Mucosa of rectum (tissue), 2 donors: ENCODE results near the gene SEMA4D.
A peak's percentile ranks its signal among the peaks of the same experiment; 100 is the strongest.

Experiments used
- H3K27ac ChIP-seq, 2 donors: one replicate each; pipeline ENCODE4 v1.7.0; 2013; ENCODE audit warnings: inconsistent platforms in 2 of 2, low read depth in 2 of 2, low read length in 2 of 2
- H3K27me3 ChIP-seq, 2 donors: one replicate each; pipeline ENCODE4 v1.7.0; 2013; ENCODE audit warnings: low read length in 2 of 2; ENCODE audit not compliant: control insufficient read depth in 2 of 2, insufficient read depth in 2 of 2
- H3K36me3 ChIP-seq, 2 donors: one replicate each; pipeline ENCODE4 v1.7.0; 2013; ENCODE audit warnings: low read length in 2 of 2; ENCODE audit not compliant: control insufficient read depth in 2 of 2, insufficient read depth in 2 of 2
- H3K4me1 ChIP-seq, 2 donors: one replicate each; pipeline ENCODE4 v1.7.0; 2013; ENCODE audit warnings: low read length in 2 of 2, mild to moderate bottlenecking in 1 of 2; ENCODE audit not compliant: control insufficient read depth in 2 of 2, insufficient read depth in 2 of 2
- H3K4me3 ChIP-seq, 2 donors: one replicate each; pipeline ENCODE4 v1.7.0; 2013; ENCODE audit warnings: low read length in 2 of 2
- H3K9ac ChIP-seq, 2 donors: one replicate each; pipeline ENCODE4 v1.7.0; 2013; ENCODE audit warnings: low read length in 2 of 2, low read depth in 1 of 2, mild to moderate bottlenecking in 1 of 2
- H3K9me3 ChIP-seq, 2 donors: one replicate each; pipeline ENCODE4 v1.7.0; 2013; ENCODE audit warnings: low read length in 2 of 2; ENCODE audit not compliant: control insufficient read depth in 2 of 2
- donor health status: healthy.
- donor health status: Normal muscosa, but diverticular disease.

SEMA4D gene

DNA sequence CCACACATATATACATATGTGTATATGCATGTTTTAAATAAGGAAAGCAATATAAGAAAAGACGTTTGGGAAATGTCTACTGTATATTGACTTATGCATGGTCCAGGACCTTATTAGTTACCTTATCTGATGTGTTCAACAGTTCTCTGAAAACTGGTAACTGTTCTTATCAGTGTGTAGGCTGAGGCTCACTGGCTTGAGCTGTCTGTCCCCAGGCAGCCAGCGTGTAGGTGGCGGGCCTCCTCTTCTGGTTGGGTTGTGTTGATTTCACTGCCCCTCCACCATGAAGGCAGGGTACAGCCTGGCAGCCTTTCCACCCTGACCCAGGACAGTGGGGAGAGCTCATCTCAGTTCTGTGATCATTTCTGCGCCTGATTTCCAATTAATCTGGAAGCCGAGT, 38.7 kb upstream of the SEMA4D start:
- H3K4me1 ChIP-seq, result peaks cover 0 to 9% of the 10 kb centered on the region in 2 donors
- no peaks in the 10 kb centered on the region for H3K9me3 ChIP-seq
- H3K4me3 ChIP-seq, result no peak overlapping the region
- peak overlapping the region; percentile 22 to 59 for H3K27ac ChIP-seq
- H3K27me3 ChIP-seq, result no peaks in the 10 kb centered on the region
- no peaks in the 10 kb centered on the region for H3K36me3 ChIP-seq
- no peak overlapping the region for H3K9ac ChIP-seq

DNA sequence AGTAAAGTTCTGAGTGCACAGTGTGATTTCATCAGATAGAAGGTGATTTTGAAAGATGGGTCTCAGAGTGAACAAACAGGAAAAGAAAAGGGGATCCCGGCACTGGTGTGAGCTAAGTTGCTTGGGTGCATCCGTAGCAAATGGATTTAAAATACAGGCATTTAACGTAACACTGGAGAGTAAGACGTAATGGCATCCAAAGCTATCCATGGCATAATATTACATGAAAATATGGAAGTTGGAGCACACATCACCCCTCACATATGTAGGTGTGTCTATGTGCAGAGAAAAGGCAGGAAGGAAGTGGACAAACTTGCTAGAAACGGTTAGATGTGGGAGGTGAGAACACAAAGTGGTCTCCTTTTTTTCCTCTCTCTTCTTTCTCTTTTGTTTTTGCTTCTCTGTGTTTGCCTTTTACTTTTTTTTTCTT, 38.2 kb upstream of the SEMA4D start:
- Histone ChIP-seq H3K27ac (peak overlapping the region in 1 of 2 donors; percentile 27), H3K4me1 (peaks cover 0 to 9% of the 10 kb centered on the region in 2 donors), H3K9me3 (no peaks in the 10 kb centered on the region), H3K36me3 (no peaks in the 10 kb centered on the region), H3K9ac (no peak overlapping the region), H3K4me3 (no peak overlapping the region), H3K27me3 (no peaks in the 10 kb centered on the region)

DNA sequence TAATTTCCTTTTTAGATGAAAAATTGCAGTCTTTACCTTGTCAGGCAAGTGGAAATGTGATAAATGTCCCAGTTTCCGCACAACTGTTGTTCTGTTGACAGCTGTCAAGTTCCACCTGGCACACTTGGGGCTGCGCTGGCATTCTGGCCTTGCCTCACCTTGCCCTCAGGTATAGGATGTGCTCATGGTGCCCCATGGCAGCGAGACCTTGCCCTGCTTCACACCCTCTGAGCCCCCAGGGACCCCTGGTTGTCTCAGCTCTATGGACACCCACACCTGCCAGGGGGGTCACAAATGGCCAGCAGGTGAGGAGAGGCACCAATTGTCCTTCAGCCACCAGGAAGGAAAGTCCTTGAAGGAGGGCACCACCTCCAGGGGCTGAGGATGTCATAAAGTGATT, 37.5 kb upstream of the SEMA4D start:
- peak overlapping the region in 1 of 2 donors; percentile 27 for H3K27ac ChIP-seq
- H3K27me3 ChIP-seq, result no peaks in the 10 kb centered on the region
- no peak overlapping the region for H3K9ac ChIP-seq

DNA sequence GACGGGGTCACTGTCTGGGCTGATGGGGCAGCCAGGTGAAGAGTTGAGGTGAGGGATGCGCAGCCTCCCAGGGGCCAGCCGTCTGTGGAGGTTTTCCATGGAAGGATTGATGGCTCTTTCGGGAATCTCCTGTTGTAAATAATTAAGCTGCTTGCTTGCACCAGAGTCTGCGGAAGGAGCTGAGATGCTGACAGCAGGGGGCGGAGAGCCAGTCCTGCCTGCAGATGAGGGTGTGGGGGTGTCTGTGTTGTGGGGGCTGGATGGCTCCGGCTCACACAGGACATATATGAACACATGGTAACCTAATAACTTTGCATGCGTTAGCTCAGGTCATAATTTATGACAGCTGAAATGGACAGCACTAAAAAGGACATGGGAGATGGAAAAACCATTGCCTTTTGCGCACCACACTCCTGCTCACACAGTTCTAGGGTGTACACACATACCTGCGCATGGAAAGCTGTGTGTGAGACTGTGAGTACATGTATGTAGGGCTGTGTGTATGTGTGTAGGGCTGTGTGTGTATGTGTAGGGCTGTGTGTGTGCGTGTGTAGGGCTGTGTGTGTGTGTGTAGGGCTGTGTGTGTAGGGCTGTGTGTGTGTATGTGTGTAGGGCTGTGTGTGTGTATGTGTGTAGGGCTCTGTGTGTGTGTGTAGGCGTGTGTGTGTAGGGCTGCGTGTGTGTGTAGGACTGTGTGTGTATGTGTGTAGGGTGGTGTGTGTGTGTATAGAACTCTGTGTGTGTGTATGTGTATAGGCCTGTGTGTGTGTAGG, 36.8 kb upstream of the SEMA4D start:
- no peak overlapping the region for H3K4me3 ChIP-seq
- no peaks in the 10 kb centered on the region for H3K36me3 ChIP-seq
- no peak overlapping the region for H3K9ac ChIP-seq
- H3K27ac ChIP-seq, result no peak overlapping the region
- H3K9me3 ChIP-seq, result no peaks in the 10 kb centered on the region
- H3K4me1 ChIP-seq, result peaks cover 0 to 9% of the 10 kb centered on the region in 2 donors
- H3K27me3 ChIP-seq, result no peaks in the 10 kb centered on the region

More for the DNA sequence above, 37.5 kb upstream of the SEMA4D start:
- Histone ChIP-seq H3K36me3 (no peaks in the 10 kb centered on the region), H3K9me3 (no peaks in the 10 kb centered on the region), H3K4me1 (peaks cover 0 to 9% of the 10 kb centered on the region in 2 donors), H3K4me3 (no peak overlapping the region)

DNA sequence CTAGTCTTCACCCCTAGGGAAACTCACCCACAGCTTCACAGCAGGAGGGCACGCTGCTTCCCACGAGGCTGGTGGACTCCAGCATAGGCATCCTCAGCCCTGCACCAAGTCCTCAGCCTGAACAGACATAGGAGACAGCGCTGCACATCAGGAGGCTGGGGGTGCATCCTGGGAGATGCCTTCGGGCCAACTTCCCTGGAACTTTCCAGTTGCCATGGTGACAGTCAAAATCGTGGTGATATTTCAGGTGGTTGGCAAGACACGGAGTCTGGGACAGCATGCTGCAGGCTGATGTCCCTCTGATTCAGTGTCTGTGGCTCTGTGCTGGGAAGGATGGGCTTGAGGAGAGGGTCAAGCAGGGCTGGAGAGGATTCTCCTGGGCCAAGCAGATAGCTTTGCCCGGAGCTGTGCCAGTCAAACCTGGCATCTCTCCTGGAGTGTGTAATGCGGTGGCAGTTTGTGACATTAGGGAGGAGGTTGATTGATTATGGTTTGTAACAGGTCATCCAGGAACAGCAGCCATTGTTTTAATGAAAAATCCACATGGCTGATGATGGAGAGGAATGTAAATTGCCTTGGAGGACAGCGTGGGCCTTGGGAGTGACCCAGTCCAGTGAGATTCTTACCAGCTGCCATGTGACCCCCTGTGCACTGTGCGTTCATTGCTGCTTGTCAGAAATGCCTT, 35.6 kb upstream of the SEMA4D start:
- Histone ChIP-seq H3K4me3 (no peak overlapping the region), H3K27me3 (no peaks in the 10 kb centered on the region), H3K4me1 (peaks cover 2 to 9% of the 10 kb centered on the region in 2 donors), H3K36me3 (no peaks in the 10 kb centered on the region), H3K27ac (no peak overlapping the region), H3K9me3 (no peaks in the 10 kb centered on the region), H3K9ac (no peak overlapping the region)

DNA sequence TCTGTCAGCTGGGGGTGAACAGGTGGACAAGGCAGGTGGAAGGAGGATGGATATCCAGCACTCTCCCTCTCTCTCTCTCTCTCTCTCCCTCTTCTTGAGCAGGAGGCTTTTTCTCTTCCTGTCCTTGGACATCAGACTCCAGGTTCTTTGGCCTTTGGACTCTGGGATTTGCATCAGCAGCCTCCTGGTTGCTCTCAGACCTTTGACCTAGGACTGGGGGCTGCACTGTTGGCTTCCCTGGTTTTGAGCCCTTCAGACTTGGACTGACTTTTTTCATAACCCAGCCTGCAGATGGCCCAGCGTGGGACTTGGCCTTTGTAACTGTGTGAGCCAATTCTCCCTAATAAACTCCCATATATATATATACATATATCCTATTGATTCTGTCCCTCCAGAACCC, 35.0 kb upstream of the SEMA4D start:
- Histone ChIP-seq H3K4me3 (no peak overlapping the region), H3K36me3 (no peaks in the 10 kb centered on the region), H3K27me3 (no peaks in the 10 kb centered on the region), H3K9me3 (no peaks in the 10 kb centered on the region), H3K27ac (no peak overlapping the region), H3K9ac (no peak overlapping the region), H3K4me1 (peaks cover 5 to 9% of the 10 kb centered on the region in 2 donors)

DNA sequence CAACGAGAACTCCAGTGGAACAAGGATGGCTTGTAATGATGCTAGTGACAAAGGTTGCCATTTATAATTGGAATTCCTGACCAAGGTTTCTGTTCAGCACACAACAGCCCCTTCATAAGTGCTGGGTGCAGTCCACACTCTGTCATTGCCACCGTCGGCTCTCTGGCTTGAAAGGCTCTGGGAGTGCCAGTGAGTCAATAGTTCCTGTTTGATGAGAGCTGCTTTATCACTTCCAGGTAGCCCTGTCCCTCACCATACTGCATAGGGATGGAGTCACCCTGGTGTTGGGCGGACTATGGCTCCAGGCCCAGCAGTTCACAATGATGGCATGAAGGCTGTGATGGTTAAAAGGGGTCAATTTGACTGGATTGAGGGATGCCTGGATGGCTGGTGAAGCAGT, 34.6 kb upstream of the SEMA4D start:
- H3K27me3 ChIP-seq, result no peaks in the 10 kb centered on the region
- H3K9me3 ChIP-seq, result no peaks in the 10 kb centered on the region
- H3K9ac ChIP-seq, result no peak overlapping the region
- H3K4me1 ChIP-seq, result peaks cover 5 to 7% of the 10 kb centered on the region in 2 donors
- no peak overlapping the region for H3K4me3 ChIP-seq
- no peaks in the 10 kb centered on the region for H3K36me3 ChIP-seq
- no peak overlapping the region for H3K27ac ChIP-seq

DNA sequence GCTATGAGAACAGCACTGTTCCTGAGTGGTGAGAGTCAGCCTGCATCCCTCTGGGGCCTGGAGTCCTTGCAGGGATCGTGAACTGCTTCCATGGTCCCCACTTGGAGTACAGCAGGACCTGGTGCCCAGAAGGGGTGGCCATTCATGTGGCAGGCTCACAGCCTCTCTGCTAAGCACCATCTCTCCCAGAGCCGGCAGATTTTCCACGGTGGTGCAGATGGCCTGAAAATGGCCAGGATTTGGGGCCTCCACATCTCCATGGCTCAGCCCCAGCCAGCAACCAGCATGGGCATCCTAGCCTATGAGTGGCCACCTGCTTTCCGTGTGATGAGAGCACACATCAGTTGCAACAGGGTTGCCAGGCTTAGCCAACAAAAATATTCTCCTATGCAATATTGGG, 33.9 kb upstream of the SEMA4D start:
- Histone ChIP-seq H3K9me3 (no peaks in the 10 kb centered on the region), H3K4me1 (peaks cover 5 to 7% of the 10 kb centered on the region in 2 donors), H3K27me3 (no peaks in the 10 kb centered on the region), H3K4me3 (no peak overlapping the region), H3K9ac (no peak overlapping the region), H3K36me3 (no peaks in the 10 kb centered on the region), H3K27ac (no peak overlapping the region)

DNA sequence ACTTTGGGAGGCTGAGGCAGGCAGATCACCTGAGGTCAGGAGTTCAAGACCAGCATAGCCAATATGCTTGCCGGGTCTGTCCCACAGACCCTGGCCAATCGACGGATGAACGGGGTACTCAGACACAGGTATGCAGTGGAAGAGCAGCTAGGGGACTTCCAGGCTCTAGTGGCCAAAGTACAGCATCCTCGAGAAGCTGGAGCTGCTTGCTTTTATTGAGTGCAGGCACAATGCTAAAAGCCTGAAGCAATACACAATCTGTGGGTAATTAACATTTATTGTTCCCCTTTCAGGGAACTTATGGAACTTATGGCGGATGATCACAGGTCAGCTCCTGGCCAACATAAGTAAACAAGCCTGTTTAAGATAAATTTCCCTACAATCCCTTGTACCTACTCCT, 32.8 kb upstream of the SEMA4D start:
- no peak overlapping the region for H3K9ac ChIP-seq
- no peak overlapping the region for H3K27ac ChIP-seq
- H3K4me1 ChIP-seq, result peaks cover 3 to 5% of the 10 kb centered on the region in 2 donors
- no peaks in the 10 kb centered on the region for H3K9me3 ChIP-seq
- no peak overlapping the region for H3K4me3 ChIP-seq
- no peaks in the 10 kb centered on the region for H3K36me3 ChIP-seq
- H3K27me3 ChIP-seq, result no peaks in the 10 kb centered on the region

DNA sequence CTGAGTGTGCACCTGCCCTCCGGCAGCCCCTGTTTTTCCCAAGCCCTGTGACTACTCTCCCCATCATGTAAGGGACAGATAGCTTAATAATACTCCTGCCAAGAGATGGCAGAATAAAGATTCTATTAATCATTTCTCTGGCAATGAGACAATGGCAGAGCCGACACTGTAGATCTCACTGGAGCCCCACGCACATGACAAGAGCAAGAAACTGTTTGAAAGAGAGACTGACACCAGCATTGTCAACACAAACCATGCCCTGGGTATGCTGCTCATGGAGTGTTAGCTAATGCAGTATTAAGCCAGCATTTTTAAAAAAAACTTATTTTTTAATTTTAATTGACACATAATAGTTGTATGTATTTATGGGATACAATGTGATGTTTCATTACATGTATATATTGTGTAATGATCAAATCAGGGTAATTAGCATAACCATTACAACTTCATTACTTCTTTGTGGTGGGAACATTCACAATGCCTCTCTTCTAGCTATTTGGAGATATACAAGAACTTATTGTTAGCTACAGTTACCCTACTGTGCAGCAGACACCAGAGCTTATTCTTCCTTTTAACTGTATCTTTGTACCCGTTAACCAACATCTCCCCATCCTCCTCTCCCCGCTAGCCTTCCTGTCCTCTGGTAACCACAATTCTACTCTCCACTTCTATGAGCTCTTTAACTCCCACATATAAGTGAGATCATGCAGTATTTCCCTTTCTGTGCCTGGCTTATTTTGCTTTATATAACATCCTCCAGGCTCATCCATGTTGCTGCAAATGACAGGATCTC, 31.5 kb upstream of the SEMA4D start:
- H3K4me1 ChIP-seq, result peaks cover 0 to 5% of the 10 kb centered on the region in 2 donors
- no peaks in the 10 kb centered on the region for H3K27me3 ChIP-seq
- H3K36me3 ChIP-seq, result no peaks in the 10 kb centered on the region
- no peak overlapping the region for H3K4me3 ChIP-seq
- H3K9me3 ChIP-seq, result no peaks in the 10 kb centered on the region
- no peak overlapping the region for H3K9ac ChIP-seq
- peak overlapping the region in 1 of 2 donors; percentile 24 for H3K27ac ChIP-seq
